ENCODE results near the gene MYOC.

DNA sequence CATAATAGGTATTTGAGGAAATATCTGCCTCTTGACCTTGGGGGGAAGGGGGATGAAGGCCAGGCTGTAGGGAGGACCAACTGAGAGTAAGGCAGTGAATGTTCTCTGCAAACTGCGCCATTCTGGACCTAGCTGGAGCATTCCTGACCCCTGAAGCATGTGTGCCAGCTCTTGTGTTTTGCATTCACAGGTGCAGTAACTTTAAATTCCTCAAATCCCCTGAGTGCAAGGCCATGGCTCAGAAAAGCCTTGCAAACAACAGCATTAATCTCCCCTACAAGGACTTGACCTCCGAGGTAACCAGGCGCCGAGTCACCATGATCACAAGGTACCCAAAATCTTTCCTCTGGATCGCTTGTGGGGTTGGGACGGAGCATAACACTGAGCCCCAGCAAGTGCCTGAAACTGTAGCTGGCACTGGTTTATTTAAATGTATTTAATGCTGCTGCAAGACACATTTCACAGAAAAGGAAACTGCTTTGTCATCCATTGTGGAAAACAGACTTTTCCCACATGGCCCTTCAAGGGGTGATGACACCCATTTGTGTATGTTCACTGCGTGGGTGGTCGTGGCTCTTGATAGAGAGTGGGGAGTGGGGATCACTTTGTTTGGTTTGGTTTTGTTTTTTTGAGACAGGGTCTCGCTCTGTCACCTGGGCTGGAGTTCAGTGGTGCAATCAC lies 28.7 kb downstream of the MYOC start:
- TF ChIP-seq, protein P1, sequence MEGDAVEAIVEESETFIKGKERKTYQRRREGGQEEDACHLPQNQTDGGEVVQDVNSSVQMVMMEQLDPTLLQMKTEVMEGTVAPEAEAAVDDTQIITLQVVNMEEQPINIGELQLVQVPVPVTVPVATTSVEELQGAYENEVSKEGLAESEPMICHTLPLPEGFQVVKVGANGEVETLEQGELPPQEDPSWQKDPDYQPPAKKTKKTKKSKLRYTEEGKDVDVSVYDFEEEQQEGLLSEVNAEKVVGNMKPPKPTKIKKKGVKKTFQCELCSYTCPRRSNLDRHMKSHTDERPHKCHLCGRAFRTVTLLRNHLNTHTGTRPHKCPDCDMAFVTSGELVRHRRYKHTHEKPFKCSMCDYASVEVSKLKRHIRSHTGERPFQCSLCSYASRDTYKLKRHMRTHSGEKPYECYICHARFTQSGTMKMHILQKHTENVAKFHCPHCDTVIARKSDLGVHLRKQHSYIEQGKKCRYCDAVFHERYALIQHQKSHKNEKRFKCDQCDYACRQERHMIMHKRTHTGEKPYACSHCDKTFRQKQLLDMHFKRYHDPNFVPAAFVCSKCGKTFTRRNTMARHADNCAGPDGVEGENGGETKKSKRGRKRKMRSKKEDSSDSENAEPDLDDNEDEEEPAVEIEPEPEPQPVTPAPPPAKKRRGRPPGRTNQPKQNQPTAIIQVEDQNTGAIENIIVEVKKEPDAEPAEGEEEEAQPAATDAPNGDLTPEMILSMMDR (IDR thresholded peaks at IDR 0.05): no peak
- TF ChIP-seq POLR2AphosphoS5 (IDR thresholded peaks at IDR 0.05; ENCODE audit: low read depth, low read length): no peak
- no peak for TF ChIP-seq REST (IDR thresholded peaks at IDR 0.05; ENCODE audit: insufficient read depth in 1 of 2, low read depth in 2 of 2, low read length in 1 of 2)
- no peak for TF ChIP-seq TCF7L2 (IDR thresholded peaks at IDR 0.05; ENCODE audit: low read depth, low read length)
